Endometrial microvascular endothelial cells (primary cell): ENCODE measurements around the gene PROZ. TPM values are rescaled to one million over a fixed set of nuclear protein-coding genes. Genes with fewer than 3 reads are reported as not detected.

Experiments
- in situ Hi-C: cut with HindIII; loops from 2 replicates; pipeline ENCODE4 v1.10.0; 2017; ENCODE audit warnings: low sequenced_read_pairs, low pct_unique_long_range_greater_than_20kb; ENCODE audit errors: inconsistent ontology term
- total RNA-seq: library from RNA; depleted of rRNA; stranded (reverse); fragments of >200 nt; gene quantifications from one replicate; pipeline ENCODE4 v1.2.3, GENCODE V29; 2015; ENCODE audit errors: inconsistent ontology term

The PROZ gene
- total RNA-seq, 1 donor from 2014 or later, result not detected

DNA sequence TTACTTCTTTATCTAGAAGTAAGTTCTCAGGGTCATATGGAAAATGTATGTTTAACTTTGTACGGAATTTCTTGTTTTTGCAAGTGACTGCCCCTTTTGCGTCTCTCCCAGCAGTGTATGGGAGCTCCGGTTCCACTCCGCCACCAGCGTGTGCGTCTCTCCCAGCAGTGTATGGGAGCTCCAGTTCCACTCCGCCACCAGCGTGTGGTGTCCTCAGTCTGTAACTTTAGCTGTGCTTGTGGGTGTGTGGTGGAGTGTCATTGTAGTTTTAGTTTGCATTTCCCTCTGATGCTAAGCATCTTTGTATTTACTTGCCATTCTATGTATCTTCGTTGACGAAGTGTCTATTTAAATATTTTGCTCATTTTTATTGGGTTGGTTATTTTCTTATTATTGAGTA, 53.3 kb downstream of the PROZ start:
- in situ Hi-C loops, result no loop called here

- in situ Hi-C loops, result no loop called here
Measured at GRCh38 chr13:113216254-113217048, 58.0 kb downstream of the PROZ start.

GRCh38 chr13:113218586-113218985, 60.1 kb downstream of the PROZ start:
- in situ Hi-C loops, result no loop called here

GRCh38 chr13:113219256-113219940, 61.0 kb downstream of the PROZ start:
- in situ Hi-C loops, result no loop called here

DNA sequence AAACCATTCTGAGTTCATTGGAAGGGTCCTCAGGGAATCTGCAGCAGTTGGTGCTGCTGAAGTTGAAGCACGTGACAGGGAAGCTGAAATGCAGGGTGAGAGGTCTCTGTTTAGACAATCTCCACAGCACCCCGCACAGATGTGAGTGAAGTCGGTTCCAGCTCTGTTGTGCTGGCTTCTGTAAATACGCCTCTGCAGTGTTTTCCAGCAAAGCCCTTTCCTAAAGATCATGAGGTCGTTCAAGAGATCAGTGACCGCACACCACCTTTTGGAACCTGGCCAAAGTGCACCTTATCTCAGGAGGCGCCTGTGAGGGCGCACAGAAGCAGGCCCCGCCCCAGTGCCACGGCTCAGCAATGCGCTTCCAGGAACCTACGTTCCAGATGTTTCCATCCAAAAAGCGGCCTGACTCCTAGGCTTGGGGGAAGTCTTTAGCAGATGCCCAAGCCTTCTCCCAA, 61.7 kb downstream of the PROZ start:
- in situ Hi-C loops, result no loop called here

DNA sequence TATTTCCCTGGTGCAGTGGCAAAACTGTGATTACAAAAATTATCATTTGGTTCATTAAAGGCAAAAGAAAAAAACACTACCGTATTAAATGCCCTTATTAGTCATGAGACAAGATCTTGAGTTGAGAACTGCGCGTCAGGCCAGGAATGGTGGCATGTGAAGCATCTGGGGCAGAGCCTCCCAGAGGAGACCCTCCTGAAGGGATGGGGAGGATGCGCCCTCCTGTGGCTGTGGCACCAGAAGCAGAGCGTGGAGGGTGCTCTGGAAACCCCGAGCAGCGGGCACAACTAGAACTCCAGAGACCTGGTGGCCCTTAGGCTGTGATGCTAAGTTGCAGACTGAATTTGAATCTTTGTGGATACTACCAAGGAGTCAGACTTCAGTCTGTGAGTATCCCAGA, 62.4 kb downstream of the PROZ start:
- in situ Hi-C loops, result no loop called here

Other genes starting within 250 kb of the PROZ start
- gene MCF2L, start 189.4 kb upstream of the PROZ start, total RNA-seq, result 5.3 TPM
- not detected for gene F7, start 52.9 kb upstream of the PROZ start, total RNA-seq
- not detected for gene F10, start 35.8 kb upstream of the PROZ start, total RNA-seq
- 109 TPM for gene PCID2, start 50.0 kb downstream of the PROZ start, total RNA-seq
- 103 TPM for gene CUL4A, start 51.0 kb downstream of the PROZ start, total RNA-seq
- gene LAMP1, start 138.6 kb downstream of the PROZ start, total RNA-seq, result 239 TPM
- not detected for gene GRTP1, start 205.5 kb downstream of the PROZ start, total RNA-seq